Activated T-helper 17 cell treated with anti-CD3 and anti-CD28 coated beads, Interleukin-2, amount 50 U/mL, for 72 hours (primary cell): ENCODE data around the gene ATP6V1A. TPM values are rescaled to one million over a fixed set of nuclear protein-coding genes. Genes with fewer than 3 reads are reported as not detected.

ENCODE experiments used
- ATAC-seq: fragments of 150-1000 bp; cut with Tn5 transposase; replicated peaks from 2 replicates; pipeline ENCODE4 v1.10.0; 2021; ENCODE audit warnings: mild to moderate bottlenecking, moderate library complexity
- H3K27ac Mint-ChIP-seq: one replicate; pipeline ENCODE4 v1.8.0; 2022; ENCODE audit warnings: mixed read lengths
- H3K27me3 Mint-ChIP-seq: one replicate; pipeline ENCODE4 v1.8.0; 2022; ENCODE audit warnings: mixed read lengths
- H3K36me3 Mint-ChIP-seq: one replicate; pipeline ENCODE4 v1.8.0; 2022; ENCODE audit warnings: low read depth, mild to moderate bottlenecking, mixed read lengths
- H3K4me1 Mint-ChIP-seq: one replicate; pipeline ENCODE4 v1.8.0; 2022; ENCODE audit warnings: mixed read lengths
- H3K4me3 Mint-ChIP-seq: one replicate; pipeline ENCODE4 v1.8.0; 2022; ENCODE audit warnings: mild to moderate bottlenecking, mixed read lengths
- H3K9me3 Mint-ChIP-seq: one replicate; pipeline ENCODE4 v1.8.0; 2022; ENCODE audit warnings: mixed read lengths
- total RNA-seq, 2 donors: library from RNA; stranded (reverse); gene quantifications; one replicate each; pipeline ENCODE4 v1.2.3, GENCODE V29; 2022

The ATP6V1A gene
- total RNA-seq, 2 donors from 2014 or later = 27.0 to 39.6 TPM

GRCh38 chr3:113771993-113772392, 25.2 kb downstream of the ATP6V1A start:
- Mint-ChIP-seq H3K9me3 (no peaks in the 10 kb centered on the region), H3K27me3 (no peaks in the 10 kb centered on the region), H3K4me3 (no peak overlapping the region), H3K36me3 (peaks cover 3% of the 10 kb centered on the region), H3K27ac (no peak overlapping the region), H3K4me1 (peaks cover 9% of the 10 kb centered on the region)
- no peak for ATAC-seq

GRCh38 chr3:113773381-113773780, 26.5 kb downstream of the ATP6V1A start:
- Mint-ChIP-seq H3K4me1 (peaks cover 9% of the 10 kb centered on the region), H3K9me3 (no peaks in the 10 kb centered on the region), H3K27ac (no peak overlapping the region), H3K4me3 (no peak overlapping the region), H3K27me3 (no peaks in the 10 kb centered on the region), H3K36me3 (no peaks in the 10 kb centered on the region)
- ATAC-seq = no peak

- no peak for ATAC-seq
- Mint-ChIP-seq H3K4me3 (no peak overlapping the region), H3K4me1 (peaks cover 9% of the 10 kb centered on the region)
Measured at GRCh38 chr3:113775516-113775915, 28.7 kb downstream of the ATP6V1A start.

GRCh38 chr3:113776564-113776963, 29.7 kb downstream of the ATP6V1A start:
- ATAC-seq = no peak
- no peak overlapping the region for H3K4me3 Mint-ChIP-seq
- H3K36me3 Mint-ChIP-seq = peaks cover 25% of the 10 kb centered on the region
- H3K9me3 Mint-ChIP-seq = no peaks in the 10 kb centered on the region
- peaks cover 9% of the 10 kb centered on the region for H3K4me1 Mint-ChIP-seq
- no peak overlapping the region for H3K27ac Mint-ChIP-seq
- H3K27me3 Mint-ChIP-seq = no peaks in the 10 kb centered on the region

More at GRCh38 chr3:113775516-113775915, 28.7 kb downstream of the ATP6V1A start:
- H3K9me3 Mint-ChIP-seq = no peaks in the 10 kb centered on the region
- peaks cover 14% of the 10 kb centered on the region for H3K36me3 Mint-ChIP-seq
- H3K27me3 Mint-ChIP-seq = no peaks in the 10 kb centered on the region
- no peak overlapping the region for H3K27ac Mint-ChIP-seq

- H3K36me3 Mint-ChIP-seq = peaks cover 64% of the 10 kb centered on the region
- H3K27me3 Mint-ChIP-seq = no peaks in the 10 kb centered on the region
- H3K4me3 Mint-ChIP-seq = no peak overlapping the region
- H3K4me1 Mint-ChIP-seq = no peaks in the 10 kb centered on the region
- no peaks in the 10 kb centered on the region for H3K9me3 Mint-ChIP-seq
- H3K27ac Mint-ChIP-seq = no peak overlapping the region
- no peak for ATAC-seq
Measured at GRCh38 chr3:113783463-113783862, 36.6 kb downstream of the ATP6V1A start.

- no peak overlapping the region for H3K27ac Mint-ChIP-seq
- no peaks in the 10 kb centered on the region for H3K4me1 Mint-ChIP-seq
- no peak for ATAC-seq
- no peaks in the 10 kb centered on the region for H3K27me3 Mint-ChIP-seq
- no peak overlapping the region for H3K4me3 Mint-ChIP-seq
- no peaks in the 10 kb centered on the region for H3K9me3 Mint-ChIP-seq
- H3K36me3 Mint-ChIP-seq = peaks cover 67% of the 10 kb centered on the region
Measured at GRCh38 chr3:113783980-113784379, 37.1 kb downstream of the ATP6V1A start.

- no peak for ATAC-seq
- no peak overlapping the region for H3K4me3 Mint-ChIP-seq
- H3K36me3 Mint-ChIP-seq = peaks cover 67% of the 10 kb centered on the region
- H3K9me3 Mint-ChIP-seq = no peaks in the 10 kb centered on the region
- H3K27ac Mint-ChIP-seq = no peak overlapping the region
- no peaks in the 10 kb centered on the region for H3K27me3 Mint-ChIP-seq
- H3K4me1 Mint-ChIP-seq = no peaks in the 10 kb centered on the region
Measured at GRCh38 chr3:113791381-113791780, 44.5 kb downstream of the ATP6V1A start.

- Mint-ChIP-seq H3K4me3 (no peak overlapping the region), H3K27me3 (no peaks in the 10 kb centered on the region), H3K36me3 (peaks cover 71% of the 10 kb centered on the region), H3K27ac (no peak overlapping the region), H3K4me1 (no peaks in the 10 kb centered on the region), H3K9me3 (no peaks in the 10 kb centered on the region)
- ATAC-seq = no peak
Measured at GRCh38 chr3:113794526-113794925, 47.7 kb downstream of the ATP6V1A start.

GRCh38 chr3:113795693-113796092, 48.9 kb downstream of the ATP6V1A start:
- no peak overlapping the region for H3K4me3 Mint-ChIP-seq
- peaks cover 78% of the 10 kb centered on the region for H3K36me3 Mint-ChIP-seq
- H3K4me1 Mint-ChIP-seq = no peaks in the 10 kb centered on the region
- H3K9me3 Mint-ChIP-seq = no peaks in the 10 kb centered on the region
- no peak overlapping the region for H3K27ac Mint-ChIP-seq
- ATAC-seq = no peak
- no peaks in the 10 kb centered on the region for H3K27me3 Mint-ChIP-seq

- Mint-ChIP-seq H3K4me3 (no peak overlapping the region), H3K27ac (peak overlapping the region; percentile 20), H3K9me3 (no peaks in the 10 kb centered on the region), H3K36me3 (peaks cover 92% of the 10 kb centered on the region), H3K4me1 (no peaks in the 10 kb centered on the region), H3K27me3 (no peaks in the 10 kb centered on the region)
- no peak for ATAC-seq
Measured at GRCh38 chr3:113802795-113803455, 56.1 kb downstream of the ATP6V1A start.

- Mint-ChIP-seq H3K9me3 (no peaks in the 10 kb centered on the region), H3K4me1 (no peaks in the 10 kb centered on the region), H3K27me3 (no peaks in the 10 kb centered on the region), H3K27ac (no peak overlapping the region), H3K36me3 (peaks cover 95% of the 10 kb centered on the region), H3K4me3 (no peak overlapping the region)
- ATAC-seq = no peak
Measured at GRCh38 chr3:113804661-113805060, 57.8 kb downstream of the ATP6V1A start.

- H3K27me3 Mint-ChIP-seq = no peaks in the 10 kb centered on the region
- H3K36me3 Mint-ChIP-seq = peaks cover 95% of the 10 kb centered on the region
- no peak for ATAC-seq
- H3K27ac Mint-ChIP-seq = no peak overlapping the region
- no peaks in the 10 kb centered on the region for H3K4me1 Mint-ChIP-seq
- H3K9me3 Mint-ChIP-seq = no peaks in the 10 kb centered on the region
- no peak overlapping the region for H3K4me3 Mint-ChIP-seq
Measured at GRCh38 chr3:113805249-113805648, 58.4 kb downstream of the ATP6V1A start.

GRCh38 chr3:113812854-113813253, 66.0 kb downstream of the ATP6V1A start:
- H3K9me3 Mint-ChIP-seq = no peaks in the 10 kb centered on the region

GRCh38 chr3:113819866-113820265, 73.0 kb downstream of the ATP6V1A start:
- Mint-ChIP-seq H3K36me3 (no peaks in the 10 kb centered on the region), H3K27me3 (no peaks in the 10 kb centered on the region), H3K9me3 (no peaks in the 10 kb centered on the region), H3K4me1 (no peaks in the 10 kb centered on the region), H3K27ac (no peak overlapping the region), H3K4me3 (no peak overlapping the region)
- no peak for ATAC-seq

More at GRCh38 chr3:113812854-113813253, 66.0 kb downstream of the ATP6V1A start:
- Mint-ChIP-seq H3K36me3 (peaks cover 37% of the 10 kb centered on the region), H3K27ac (no peak overlapping the region), H3K4me3 (no peak overlapping the region), H3K4me1 (no peaks in the 10 kb centered on the region), H3K27me3 (no peaks in the 10 kb centered on the region)
- no peak for ATAC-seq

- no peaks in the 10 kb centered on the region for H3K36me3 Mint-ChIP-seq
- no peaks in the 10 kb centered on the region for H3K27me3 Mint-ChIP-seq
- peak; percentile 45 for ATAC-seq
- no peaks in the 10 kb centered on the region for H3K4me1 Mint-ChIP-seq
- no peak overlapping the region for H3K27ac Mint-ChIP-seq
- H3K4me3 Mint-ChIP-seq = no peak overlapping the region
- H3K9me3 Mint-ChIP-seq = no peaks in the 10 kb centered on the region
Measured at GRCh38 chr3:113825090-113825489, 78.3 kb downstream of the ATP6V1A start.

GRCh38 chr3:113828600-113828999, 81.8 kb downstream of the ATP6V1A start:
- Mint-ChIP-seq H3K4me3 (no peak overlapping the region), H3K9me3 (peaks cover 4% of the 10 kb centered on the region), H3K27me3 (no peaks in the 10 kb centered on the region), H3K4me1 (no peaks in the 10 kb centered on the region), H3K36me3 (no peaks in the 10 kb centered on the region), H3K27ac (no peak overlapping the region)
- ATAC-seq = peak; percentile 36
